ENCODE results near the gene FAM111B.
"Not testable (repeated sequence)": the region's sequence is repeated elsewhere in the genome, so short reads cannot be mapped to it uniquely, and the experiment has no call there.

FAM111B gene, protein sequence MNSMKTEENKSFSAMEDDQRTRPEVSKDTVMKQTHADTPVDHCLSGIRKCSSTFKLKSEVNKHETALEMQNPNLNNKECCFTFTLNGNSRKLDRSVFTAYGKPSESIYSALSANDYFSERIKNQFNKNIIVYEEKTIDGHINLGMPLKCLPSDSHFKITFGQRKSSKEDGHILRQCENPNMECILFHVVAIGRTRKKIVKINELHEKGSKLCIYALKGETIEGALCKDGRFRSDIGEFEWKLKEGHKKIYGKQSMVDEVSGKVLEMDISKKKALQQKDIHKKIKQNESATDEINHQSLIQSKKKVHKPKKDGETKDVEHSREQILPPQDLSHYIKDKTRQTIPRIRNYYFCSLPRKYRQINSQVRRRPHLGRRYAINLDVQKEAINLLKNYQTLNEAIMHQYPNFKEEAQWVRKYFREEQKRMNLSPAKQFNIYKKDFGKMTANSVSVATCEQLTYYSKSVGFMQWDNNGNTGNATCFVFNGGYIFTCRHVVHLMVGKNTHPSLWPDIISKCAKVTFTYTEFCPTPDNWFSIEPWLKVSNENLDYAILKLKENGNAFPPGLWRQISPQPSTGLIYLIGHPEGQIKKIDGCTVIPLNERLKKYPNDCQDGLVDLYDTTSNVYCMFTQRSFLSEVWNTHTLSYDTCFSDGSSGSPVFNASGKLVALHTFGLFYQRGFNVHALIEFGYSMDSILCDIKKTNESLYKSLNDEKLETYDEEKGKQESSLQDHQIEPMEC

DNA sequence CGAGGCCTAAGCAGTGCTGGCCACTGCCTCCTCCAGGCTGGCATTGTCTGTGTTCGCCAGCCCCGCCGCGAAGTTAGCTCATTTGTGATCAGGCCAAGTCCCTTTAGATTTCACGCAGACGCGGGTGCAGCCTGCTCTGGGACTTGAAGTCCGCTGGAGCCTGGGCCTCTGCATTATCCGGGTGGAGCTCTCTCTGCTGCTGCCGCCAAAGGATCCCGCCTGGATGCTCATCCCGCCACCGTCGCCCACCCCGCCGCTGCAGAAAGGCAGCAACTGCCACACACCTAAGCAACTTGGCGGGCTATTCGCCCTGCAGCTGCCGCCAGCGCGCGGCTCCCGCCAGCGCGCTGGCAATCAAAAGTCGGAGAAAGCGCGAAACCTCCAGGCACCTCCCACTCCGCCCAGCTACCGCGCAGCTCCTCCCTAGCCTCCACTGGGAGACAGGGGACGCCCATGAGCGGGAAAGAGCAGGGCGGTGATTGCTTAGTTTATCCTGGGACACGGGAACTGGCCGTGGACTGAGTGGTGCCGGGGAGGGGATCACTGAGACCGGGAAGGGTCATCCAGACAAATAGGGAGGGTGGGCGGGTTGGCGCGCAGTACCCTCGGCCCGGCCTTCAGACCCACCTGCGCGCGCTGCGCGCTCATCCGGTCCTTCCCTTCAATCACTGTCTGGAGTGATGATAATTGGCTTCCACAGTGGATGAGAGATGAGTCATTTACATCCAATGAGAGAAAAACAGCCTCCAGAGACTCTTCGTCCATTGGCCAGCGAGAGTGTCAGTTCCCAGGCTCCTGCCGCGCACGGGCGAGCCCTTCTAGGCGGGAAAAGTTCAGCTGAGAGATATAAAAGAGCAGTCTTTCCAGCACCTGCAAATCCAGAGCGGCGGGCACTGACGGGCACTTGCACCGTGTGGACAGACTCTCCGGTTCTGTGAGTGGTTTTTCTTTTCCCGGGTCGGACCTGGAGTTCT is at the start of gene FAM111B:
Gene FAM111B (plus strand): TSS at position 875 of the 974 bp plus-strand sequence. CDS start 2,389 bp downstream, outside the sequence.
- peak; percentile 81 for DNase-seq (ENCODE audit: low spot score)

DNA sequence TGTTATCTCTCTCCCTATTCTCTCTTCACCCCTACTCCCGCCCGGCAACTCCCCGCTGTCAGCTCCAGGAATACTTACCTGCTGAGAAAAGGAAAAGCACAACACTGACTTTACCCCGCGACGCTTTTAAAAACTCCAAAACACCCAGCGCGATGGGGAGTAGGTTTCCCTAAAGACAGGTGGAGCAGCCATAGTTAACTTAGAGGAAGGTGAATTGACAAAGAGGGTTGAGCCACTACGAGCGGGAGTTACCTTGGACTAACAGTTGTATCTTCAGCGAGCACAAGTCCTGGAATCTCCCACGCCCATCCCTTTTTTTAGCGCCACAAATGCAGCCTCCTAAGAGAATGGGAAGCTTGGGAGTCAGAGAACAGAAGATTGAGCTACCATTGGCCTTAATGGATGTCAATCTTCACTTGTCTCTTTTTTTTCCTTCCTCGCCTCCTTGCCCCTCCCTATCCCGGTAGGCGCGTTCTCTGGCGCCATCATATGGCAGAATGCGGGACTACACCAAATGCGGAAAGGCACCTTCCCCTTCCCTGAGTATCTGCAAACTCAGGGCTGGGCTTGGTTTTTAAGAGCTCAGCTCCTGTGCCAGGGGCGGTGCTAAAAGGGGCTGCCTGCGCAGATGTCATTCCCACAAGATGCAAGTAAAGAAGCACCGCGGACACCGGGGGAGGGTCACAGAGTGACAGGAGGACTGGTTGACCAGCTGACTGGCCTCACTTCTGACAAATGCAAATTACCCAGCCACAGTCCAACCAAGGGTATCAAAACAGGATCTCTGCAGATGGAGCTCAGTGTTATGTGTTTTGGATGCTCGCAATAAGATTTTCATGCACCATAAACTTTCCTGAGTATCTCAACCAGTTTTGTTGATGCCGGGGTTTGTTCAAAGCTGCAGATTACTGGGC is 48.7 kb upstream of the FAM111B start:
- DNase-seq (ENCODE audit: low spot score), result peak; percentile 75

DNA sequence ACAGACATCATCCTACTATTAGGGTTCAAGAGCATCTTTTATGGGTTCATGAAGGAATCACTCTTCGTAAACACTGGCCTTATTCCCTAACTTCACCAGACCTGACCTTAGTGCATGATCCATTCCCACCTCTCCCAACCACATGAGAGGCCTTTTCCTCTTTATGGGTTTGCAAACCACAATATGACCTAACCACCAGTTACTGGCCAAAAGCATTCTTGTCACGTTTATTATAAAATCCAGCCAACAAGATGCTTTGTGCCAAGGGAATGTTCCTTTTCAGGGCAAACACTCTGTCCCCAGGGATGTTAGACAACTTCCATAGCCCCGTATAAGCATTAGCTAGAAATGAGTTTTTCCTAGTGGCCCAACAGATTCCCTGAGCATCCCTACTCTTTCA is 46.9 kb upstream of the FAM111B start:
- DNase-seq (ENCODE audit: low spot score), result not testable (repeated sequence)

DNA sequence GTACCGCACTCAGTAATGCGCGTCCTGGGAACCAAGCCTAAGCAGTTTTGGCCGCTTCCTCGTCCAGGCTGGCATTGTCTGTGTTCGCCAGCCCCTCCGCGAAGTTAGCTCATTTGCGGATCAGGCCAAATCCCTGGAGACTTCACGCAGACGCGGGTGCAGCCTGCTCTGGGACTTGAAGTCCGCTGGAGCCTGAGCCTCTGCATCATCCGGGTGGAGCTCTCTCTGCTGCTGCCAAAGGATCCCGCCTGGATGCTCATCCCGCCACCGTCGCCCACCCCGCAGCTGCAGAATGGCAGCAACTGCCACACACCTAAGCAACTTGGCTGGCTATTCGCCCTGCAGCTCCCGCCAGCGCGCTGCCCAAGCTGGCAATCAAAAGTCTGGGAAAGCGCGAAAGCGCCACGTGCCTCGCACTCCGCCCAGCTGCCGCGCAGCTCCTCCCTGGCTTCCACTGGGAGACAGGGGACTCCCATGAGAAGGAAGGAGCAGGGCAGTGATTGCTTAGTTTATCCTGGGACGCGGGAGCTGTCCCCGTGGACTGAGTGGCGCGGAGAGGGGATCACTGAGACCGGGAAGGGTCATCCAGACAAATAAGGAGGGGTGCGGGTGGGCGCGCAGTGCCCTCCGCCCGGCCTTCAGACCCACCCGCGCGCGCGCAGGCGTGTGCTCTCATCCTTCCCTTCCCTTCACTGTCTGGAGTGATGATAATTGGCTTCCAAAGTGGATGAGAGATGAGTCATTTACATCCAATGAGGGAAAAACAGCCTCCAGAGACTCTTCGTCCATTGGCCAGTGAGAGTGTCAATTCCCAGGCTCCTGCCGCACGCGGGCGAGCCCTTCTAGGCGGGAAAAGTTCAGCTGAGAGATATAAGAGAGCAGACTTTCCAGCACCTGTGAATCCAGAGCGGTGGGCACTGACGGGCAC is 44.2 kb upstream of the FAM111B start:
- no peak for DNase-seq (ENCODE audit: low spot score)

DNA sequence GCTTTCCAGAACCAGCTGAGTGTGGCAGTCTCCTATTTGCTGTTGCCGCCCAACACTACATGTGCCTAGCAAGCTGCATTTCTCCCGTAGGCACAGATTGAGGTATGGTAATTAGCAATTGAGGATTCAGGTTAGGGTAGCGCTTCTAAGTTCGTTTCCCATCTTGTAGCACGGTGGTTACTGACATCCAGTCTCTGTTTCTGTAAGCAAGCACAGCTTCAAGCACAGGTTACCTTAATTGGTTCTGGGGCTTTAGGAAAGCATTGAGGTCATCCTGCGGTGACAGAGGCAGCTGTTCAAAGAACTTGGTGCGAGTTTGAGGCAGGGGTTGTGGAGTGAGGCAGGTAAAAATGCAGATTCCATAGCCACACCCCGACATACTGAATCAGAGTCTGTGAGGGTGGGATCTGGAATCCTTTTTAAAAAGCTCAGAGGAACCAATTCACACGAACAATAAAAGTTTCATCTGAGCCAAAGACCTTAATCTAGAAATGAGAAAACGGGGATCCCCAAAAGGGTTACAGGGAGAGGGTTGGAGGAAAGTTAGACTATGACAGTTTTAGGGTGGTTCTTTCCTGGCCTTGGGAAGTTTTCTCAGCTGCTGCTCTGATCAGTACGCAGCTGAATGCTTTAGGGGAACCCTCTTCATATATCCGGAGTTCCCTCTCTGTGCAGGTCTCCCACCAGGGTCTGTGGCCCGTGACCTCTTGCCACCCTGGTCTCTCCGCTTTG is 42.9 kb upstream of the FAM111B start:
- DNase-seq (ENCODE audit: low spot score), result not testable (repeated sequence)

DNA sequence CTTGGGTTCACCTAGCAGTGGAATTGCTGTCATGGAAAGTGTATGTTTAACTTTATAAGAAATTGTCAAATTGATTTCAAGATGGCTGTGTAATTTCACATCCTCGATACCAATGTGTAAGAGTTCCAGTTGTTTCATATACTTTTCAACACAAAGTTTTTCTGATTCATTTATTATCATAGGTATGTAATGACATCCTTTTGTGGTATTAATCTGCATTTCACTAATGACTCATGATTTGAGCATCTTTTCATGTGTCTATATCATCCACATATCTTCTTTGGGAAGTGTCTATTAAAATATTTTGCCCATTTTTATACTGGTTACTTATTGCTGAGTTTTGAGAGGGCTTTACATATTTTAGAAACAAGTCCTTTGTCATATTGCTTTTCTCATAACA is 38.0 kb upstream of the FAM111B start:
- no peak for DNase-seq (ENCODE audit: low spot score)

DNA sequence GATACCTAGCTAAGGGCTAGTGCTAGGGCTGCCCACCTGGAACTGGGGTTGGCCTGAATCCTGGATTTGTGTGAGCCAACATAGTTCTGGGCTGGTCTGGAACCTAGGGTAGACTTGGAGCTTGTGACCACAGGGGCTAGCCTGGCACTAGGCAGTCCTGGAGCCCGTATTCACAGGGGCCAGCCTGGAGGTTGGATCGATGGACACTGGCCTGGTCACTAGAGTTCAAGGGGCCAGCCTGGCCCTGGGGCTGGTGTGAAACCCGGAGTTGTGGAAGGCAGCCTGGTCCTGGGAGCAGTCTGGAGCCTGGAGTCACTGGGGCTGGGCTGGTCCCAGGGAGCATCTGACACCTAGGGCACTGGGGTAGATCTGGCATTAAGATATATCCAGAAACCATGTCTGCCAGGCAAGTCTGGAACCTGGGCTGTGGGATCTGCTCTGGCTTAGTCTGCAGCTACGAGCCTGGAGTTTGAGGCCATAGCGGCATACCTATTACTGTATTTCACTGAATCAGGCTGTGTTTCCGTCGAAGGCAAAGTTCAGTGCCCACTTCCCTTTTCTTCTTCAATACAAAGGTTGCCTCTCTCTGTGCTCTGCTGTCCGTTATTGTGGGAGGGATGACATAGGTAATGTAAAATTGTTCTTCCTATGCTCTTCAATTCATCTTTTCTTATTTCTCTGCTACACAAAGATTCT is 30.0 kb upstream of the FAM111B start:
- DNase-seq (ENCODE audit: low spot score), result no peak

DNA sequence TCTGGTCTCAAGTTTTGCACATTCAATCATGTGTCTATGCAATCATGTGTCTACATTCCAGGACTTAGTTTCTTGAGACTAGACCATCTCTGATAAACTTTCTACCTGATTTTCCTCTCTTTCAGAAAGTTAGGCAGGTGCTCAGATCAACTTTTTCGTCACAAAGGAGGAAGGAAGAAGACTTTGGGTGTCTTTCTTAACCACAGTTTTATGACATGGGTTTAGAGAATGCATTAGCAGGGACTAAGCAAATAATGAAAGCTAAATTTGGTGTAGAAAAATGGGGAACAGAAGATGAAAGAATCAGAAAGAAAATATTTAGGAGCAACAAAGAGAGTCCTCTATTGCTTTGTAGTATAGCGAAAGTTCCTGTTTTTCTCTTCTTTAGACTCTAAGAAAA is 28.6 kb upstream of the FAM111B start:
- DNase-seq (ENCODE audit: low spot score), result no peak

DNA sequence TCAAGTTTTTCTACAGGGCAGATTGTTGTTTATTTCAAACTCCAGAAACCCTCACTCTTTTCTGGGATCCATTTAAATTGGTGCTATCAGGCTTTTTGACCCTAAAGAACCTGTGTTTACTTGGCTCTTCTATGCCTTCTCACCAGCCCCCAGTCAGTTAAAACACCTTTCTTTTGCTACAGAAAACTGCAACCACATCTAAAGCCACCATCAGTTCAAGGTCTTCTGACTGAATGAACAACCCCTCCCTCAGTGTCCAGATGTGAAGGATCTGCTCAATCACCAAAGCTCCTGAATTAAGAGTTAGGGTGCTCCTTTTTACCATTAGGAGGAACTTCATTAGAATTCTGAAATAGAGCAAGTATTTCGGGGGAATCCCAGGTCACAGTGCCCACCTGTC is 28.0 kb upstream of the FAM111B start:
- no peak for DNase-seq (ENCODE audit: low spot score)

DNA sequence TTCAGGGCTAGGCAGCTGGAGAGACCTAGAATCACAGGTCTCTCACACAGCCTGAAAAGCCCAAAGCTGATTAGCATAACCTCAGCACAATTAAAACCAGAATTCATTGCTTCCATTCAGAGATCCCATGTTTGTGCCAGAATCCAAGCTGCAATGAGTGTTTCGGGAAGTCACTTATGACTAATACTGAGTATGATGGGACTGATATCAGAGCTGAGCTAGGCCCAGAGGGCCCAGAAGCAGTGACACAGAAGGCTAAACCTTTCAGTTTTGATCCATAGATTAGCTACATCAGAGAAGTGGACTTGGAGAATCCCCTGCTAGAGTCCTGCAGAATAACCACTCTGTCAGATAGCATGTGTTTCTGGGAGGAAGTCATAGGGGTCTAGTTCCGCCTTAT is 26.6 kb upstream of the FAM111B start:
- not testable (repeated sequence) for DNase-seq (ENCODE audit: low spot score)

DNA sequence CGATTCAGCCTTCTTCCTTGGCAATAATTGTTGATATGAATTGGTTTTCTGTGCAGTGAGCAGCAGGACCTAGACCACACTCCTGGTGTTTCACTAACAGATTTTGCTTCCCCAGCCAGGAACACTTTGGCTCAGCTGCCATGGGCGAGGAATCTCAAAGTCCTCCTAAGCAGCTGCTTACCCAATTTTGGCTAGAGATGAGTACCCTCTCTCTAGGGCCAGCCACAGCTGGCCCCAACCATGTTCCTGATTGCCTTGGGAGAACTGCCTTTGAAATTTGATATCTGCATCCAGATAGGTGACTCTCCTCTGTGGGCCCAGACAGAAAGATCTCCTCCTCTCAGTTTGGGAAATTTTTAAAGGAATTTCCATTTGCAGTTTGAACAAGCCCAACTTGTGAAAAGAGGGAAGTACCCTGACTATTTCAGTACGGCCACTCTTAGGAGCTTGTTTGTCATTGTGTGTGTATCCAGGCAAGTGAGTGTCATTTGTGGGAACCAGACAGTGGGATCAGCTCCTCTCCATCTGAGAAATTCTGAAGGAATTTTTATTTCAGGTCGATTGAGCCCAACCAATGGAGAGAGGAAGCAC is 25.5 kb upstream of the FAM111B start:
- DNase-seq (ENCODE audit: low spot score), result not testable (repeated sequence)

DNA sequence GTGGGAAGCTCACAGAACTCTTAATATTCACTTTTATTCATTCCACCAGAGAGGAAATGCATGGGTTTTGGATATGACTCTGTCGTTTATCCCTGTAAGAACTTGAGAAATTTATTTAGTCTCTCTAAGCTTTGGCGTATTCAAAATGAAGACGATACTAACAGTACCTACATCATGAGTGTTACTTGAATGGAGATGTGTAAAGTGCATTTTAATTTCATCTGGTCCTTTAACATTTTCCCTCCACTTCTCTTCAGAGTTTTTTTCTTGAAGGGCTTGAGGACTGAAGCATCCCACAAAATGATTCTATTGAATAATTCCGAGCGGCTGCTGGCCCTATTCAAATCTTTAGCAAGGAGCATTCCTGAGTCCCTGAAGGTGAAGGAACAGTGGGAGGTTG is 21.0 kb upstream of the FAM111B start, which contains the start of gene GLYATL1B:
Gene GLYATL1B (plus strand): TSS at position 301 of the 400 bp plus-strand sequence. CDS start 0 bp downstream, at position 301.
- not testable (repeated sequence) for DNase-seq (ENCODE audit: low spot score)

DNA sequence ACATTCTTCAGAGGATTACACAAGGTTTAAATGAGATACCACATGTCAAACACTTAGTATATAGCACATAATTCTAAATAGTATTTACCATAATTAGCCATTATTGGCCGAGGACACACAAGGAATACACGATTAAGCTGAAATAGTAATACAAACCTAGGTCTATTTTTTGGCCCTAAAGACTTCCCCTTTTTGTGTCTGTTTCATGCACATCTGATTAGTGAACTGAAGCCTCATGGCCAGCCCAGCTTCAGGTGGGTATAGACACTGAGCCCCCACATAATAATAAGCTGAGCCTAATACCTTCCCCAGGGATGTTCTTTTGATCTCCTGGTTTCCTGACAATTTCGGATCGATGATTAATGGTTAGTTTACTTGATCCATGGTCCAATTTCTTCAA is 18.9 kb upstream of the FAM111B start:
- no peak for DNase-seq (ENCODE audit: low spot score)

DNA sequence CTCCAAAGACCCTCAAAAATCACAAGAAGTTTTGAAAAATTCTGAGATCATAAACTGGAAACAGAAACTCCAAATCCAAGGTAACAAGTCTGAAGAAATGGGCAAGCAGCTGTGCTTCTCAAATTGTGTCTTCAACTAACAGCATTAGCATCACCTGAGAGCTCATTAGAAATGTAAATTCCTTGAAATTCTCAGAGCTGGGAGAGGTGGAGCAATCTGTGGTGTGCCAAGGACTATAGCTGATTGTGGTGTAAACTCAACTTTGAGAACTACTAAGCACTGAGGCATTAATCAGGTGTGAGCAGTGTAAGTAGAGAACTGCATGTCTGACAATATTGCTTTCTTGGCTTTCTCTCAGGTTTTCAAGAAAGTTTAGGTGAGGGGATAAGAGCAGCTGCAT is 13.5 kb upstream of the FAM111B start:
- DNase-seq (ENCODE audit: low spot score), result not testable (repeated sequence)

DNA sequence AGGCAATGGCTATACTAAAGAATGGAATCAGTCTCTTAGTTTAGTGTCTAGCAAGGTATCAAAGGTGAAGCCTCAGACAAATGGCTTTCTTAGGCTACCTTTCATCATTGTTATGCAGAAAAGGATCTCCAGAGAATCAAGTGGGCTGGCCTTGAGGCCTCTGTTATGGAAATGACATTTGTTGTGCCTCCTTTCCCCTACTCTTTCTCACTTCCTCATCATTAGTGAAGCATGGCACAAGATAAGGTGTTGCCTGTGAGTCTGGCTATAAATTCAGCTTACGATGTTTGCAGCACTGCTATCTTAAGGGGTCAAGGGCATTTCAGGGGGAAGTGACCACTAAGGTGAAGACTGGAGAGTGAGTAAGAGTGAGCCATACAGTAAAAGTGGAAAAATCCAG is 11.8 kb upstream of the FAM111B start:
- not testable (repeated sequence) for DNase-seq (ENCODE audit: low spot score)

DNA sequence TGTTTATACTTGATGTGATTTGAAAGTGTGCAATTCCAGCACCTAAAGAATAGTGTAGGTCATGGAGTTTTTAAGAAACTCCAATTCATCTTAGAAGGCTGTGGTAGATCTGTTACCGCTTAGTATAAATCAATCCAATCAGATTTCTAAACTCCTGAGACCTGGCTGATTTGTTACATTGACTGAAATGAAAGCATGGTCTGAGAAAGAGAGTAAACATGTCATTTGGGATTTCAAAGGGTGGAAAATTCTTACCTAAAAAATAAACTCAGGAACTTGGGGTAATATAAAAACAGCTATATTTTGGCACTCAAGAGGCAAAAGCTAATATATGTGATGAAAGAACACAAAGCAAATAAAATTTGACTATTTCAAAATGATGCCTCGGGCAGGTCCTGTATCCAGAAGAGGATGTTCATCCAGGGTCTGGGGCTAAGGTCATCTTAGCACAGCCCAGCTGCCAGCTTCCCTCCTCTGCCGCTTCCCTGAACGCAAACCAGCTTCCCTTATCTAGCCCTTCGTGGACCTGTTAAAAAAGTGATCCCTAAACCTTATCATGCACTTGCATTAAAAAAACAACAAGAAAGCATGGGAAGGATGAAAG is 11.0 kb upstream of the FAM111B start:
- DNase-seq (ENCODE audit: low spot score), result not testable (repeated sequence)

DNA sequence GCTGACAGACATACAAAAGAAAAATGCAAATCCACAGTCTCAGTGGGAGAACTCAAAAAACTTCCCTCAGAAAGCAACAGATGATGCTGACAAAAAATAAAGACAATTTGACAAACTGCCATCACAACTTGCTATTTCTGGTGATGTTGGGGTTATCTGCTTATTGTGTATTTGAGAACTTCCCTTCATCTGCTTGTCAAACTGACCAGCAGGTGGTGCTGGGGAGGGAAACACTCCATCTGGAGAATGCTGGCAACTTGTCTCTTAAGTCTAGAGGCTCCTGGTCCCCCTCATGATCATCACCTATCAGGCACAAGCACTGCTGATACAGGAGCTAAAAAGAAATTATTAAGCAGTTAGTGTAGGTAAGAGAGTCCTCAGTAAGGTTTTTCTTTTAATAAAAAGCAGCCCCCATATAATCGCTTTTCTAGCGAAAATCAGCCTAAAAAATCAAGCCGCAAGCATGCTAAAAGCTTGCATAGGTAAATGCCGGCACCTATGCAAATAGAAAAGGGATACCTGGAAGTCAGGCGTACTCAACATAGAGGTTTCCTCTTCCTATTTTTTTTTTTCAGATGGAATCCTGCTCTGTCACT is 9.8 kb upstream of the FAM111B start:
- peak; percentile 44 for DNase-seq (ENCODE audit: low spot score)
